Nephron progenitor cell (in vitro differentiated cells): Measurements from ENCODE around the gene INPP5A.
"Not testable (repeated sequence)": the region's sequence is repeated elsewhere in the genome, so short reads cannot be mapped to it uniquely, and the experiment has no call there.

Experiments used
- DNase-seq: peaks from one replicate; pipeline ENCODE4 v3.0.0; 2021
- H3K27ac Mint-ChIP-seq: 2 replicates; pipeline ENCODE4 v1.8.0; 2021; ENCODE audit warnings: mild to moderate bottlenecking, moderate library complexity, mixed read lengths
- H3K27me3 Mint-ChIP-seq: 2 replicates; pipeline ENCODE4 v1.8.0; 2021; ENCODE audit warnings: mild to moderate bottlenecking, low read depth, mixed read lengths; ENCODE audit not compliant: poor library complexity
- H3K36me3 Mint-ChIP-seq: 2 replicates; pipeline ENCODE4 v1.8.0; 2021; ENCODE audit warnings: low read depth, mixed read lengths
- H3K4me1 Mint-ChIP-seq: 2 replicates; pipeline ENCODE4 v1.8.0; 2021; ENCODE audit warnings: mixed read lengths
- H3K4me3 Mint-ChIP-seq: 2 replicates; pipeline ENCODE4 v1.8.0; 2021; ENCODE audit warnings: mild to moderate bottlenecking, moderate library complexity, mixed read lengths
- H3K9me3 Mint-ChIP-seq: 2 replicates; pipeline ENCODE4 v1.8.0; 2021; ENCODE audit warnings: mild to moderate bottlenecking, moderate library complexity, mixed read lengths
- CTCF ChIP-seq: fragments of 200-600 bp; sonication (generic); IDR thresholded peaks from 2 replicates; pipeline ENCODE4 v1.5.0; 2021; ENCODE audit warnings: antibody characterized with exemption

The INPP5A gene

GRCh38 chr10:132704008-132704814, 166.6 kb downstream of the INPP5A start:
- Mint-ChIP-seq H3K4me1 (peaks cover 18% of the 10 kb centered on the region), H3K27me3 (peaks cover 10% of the 10 kb centered on the region), H3K4me3 (no peak overlapping the region), H3K9me3 (peaks cover 46% of the 10 kb centered on the region), H3K27ac (no peak overlapping the region), H3K36me3 (peaks cover 46% of the 10 kb centered on the region)
- no peak for DNase-seq
- no peak for TF ChIP-seq CTCF

- not testable (repeated sequence) for H3K4me3 Mint-ChIP-seq, H3K27me3 Mint-ChIP-seq, DNase-seq, H3K27ac Mint-ChIP-seq
- Mint-ChIP-seq H3K9me3 (peaks cover 46% of the 10 kb centered on the region), H3K36me3 (peaks cover 46% of the 10 kb centered on the region), H3K4me1 (peaks cover 18% of the 10 kb centered on the region)
These were observed 167.2 kb downstream of the INPP5A start for GRCh38 chr10:132704815-132705064.

- peaks cover 46% of the 10 kb centered on the region for H3K9me3 Mint-ChIP-seq
- peaks cover 46% of the 10 kb centered on the region for H3K36me3 Mint-ChIP-seq
- H3K4me1 Mint-ChIP-seq, result peaks cover 14% of the 10 kb centered on the region
- TF ChIP-seq CTCF, result no peak
- H3K27me3 Mint-ChIP-seq, result peaks cover 10% of the 10 kb centered on the region
- no peak for DNase-seq
- no peak overlapping the region for H3K4me3 Mint-ChIP-seq
- no peak overlapping the region for H3K27ac Mint-ChIP-seq
These were observed 167.6 kb downstream of the INPP5A start for GRCh38 chr10:132705173-132705572.

GRCh38 chr10:132705943-132706342, 168.4 kb downstream of the INPP5A start:
- no peak overlapping the region for H3K4me3 Mint-ChIP-seq
- peaks cover 46% of the 10 kb centered on the region for H3K36me3 Mint-ChIP-seq

GRCh38 chr10:132706701-132707100, 169.1 kb downstream of the INPP5A start:
- Mint-ChIP-seq H3K9me3 (peaks cover 46% of the 10 kb centered on the region), H3K4me3 (no peak overlapping the region), H3K4me1 (peaks cover 5% of the 10 kb centered on the region), H3K36me3 (peaks cover 46% of the 10 kb centered on the region), H3K27ac (no peak overlapping the region), H3K27me3 (peaks cover 10% of the 10 kb centered on the region)
- no peak for DNase-seq
- TF ChIP-seq CTCF, result no peak

More at GRCh38 chr10:132705943-132706342, 168.4 kb downstream of the INPP5A start:
- DNase-seq, result no peak
- Mint-ChIP-seq H3K9me3 (peaks cover 46% of the 10 kb centered on the region), H3K27me3 (peaks cover 10% of the 10 kb centered on the region), H3K27ac (no peak overlapping the region), H3K4me1 (peaks cover 7% of the 10 kb centered on the region)
- TF ChIP-seq CTCF, result no peak

GRCh38 chr10:132707121-132707775, 169.7 kb downstream of the INPP5A start:
- no peak for DNase-seq
- peaks cover 46% of the 10 kb centered on the region for H3K36me3 Mint-ChIP-seq
- H3K4me1 Mint-ChIP-seq, result peaks cover 7% of the 10 kb centered on the region
- no peak for TF ChIP-seq CTCF
- peaks cover 46% of the 10 kb centered on the region for H3K9me3 Mint-ChIP-seq
- no peak overlapping the region for H3K27ac Mint-ChIP-seq
- peaks cover 10% of the 10 kb centered on the region for H3K27me3 Mint-ChIP-seq
- H3K4me3 Mint-ChIP-seq, result no peak overlapping the region
